ENCODE measurements around the gene RELCH. TPM values are rescaled to one million over a fixed set of nuclear protein-coding genes. Genes with fewer than 3 reads are reported as not detected.
"Not testable (repeated sequence)": the region's sequence is repeated elsewhere in the genome, so short reads cannot be mapped to it uniquely, and the experiment has no call there.

Gene RELCH
- polyA plus RNA-seq, 1 donor: 26.9 TPM

GRCh38 chr18:62164855-62165487 is 22.1 kb upstream of the RELCH start:
- Histone ChIP-seq H3K27me3 (ENCODE audit: control insufficient read depth, insufficient read depth, low read length) (no peaks in the 10 kb centered on the region), H3K36me3 (ENCODE audit: control insufficient read depth, insufficient read depth, low read length) (peaks cover 4% of the 10 kb centered on the region), H3K4me1 (ENCODE audit: control insufficient read depth, insufficient read depth, low read length) (no peaks in the 10 kb centered on the region), H3K4me3 (ENCODE audit: low read length) (no peak overlapping the region), H3K9me3 (ENCODE audit: control insufficient read depth, low read depth, low read length) (no peaks in the 10 kb centered on the region), H3K27ac (ENCODE audit: low read length) (no peak overlapping the region)
- WGBS (ENCODE audit: insufficient coverage, low lambda C conversion rate): no CpG with 5 or more reads among the region's 5 CpGs
- peak in 1 of 2 donors; percentile 13 for DNase-seq

DNA sequence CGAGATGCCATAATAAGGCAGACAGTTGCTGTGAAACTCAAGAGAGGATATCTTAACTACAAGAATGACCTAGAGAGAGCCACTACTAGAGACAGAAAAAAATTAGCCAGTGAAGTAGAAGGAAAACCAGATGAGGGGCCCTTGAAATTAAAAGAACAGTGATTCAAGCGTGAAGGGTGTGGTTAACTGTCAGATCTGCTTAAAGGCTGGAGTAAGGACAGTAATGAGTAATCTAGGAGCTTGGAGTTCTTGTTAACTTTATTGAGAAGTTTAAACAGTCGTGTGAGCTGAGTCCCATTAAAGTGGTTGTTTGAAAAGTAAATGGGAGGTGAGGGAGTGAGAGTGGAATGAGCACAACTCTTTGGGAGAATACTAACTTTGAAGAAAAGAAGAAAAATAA is 21.5 kb upstream of the RELCH start:
- Histone ChIP-seq H3K27ac (ENCODE audit: low read length) (no peak overlapping the region), H3K4me1 (ENCODE audit: control insufficient read depth, insufficient read depth, low read length) (no peaks in the 10 kb centered on the region), H3K9me3 (ENCODE audit: control insufficient read depth, low read depth, low read length) (no peaks in the 10 kb centered on the region), H3K4me3 (ENCODE audit: low read length) (no peak overlapping the region), H3K27me3 (ENCODE audit: control insufficient read depth, insufficient read depth, low read length) (no peaks in the 10 kb centered on the region), H3K36me3 (ENCODE audit: control insufficient read depth, insufficient read depth, low read length) (peaks cover 4% of the 10 kb centered on the region)
- no peak for DNase-seq
- 100% methylated on average over 1 of the region's 3 CpGs for WGBS (ENCODE audit: insufficient coverage, low lambda C conversion rate)

GRCh38 chr18:62166524-62166923 is 20.5 kb upstream of the RELCH start:
- not testable (repeated sequence) for H3K4me3 ChIP-seq (ENCODE audit: low read length); H3K9me3 ChIP-seq (ENCODE audit: control insufficient read depth, low read depth, low read length); H3K36me3 ChIP-seq (ENCODE audit: control insufficient read depth, insufficient read depth, low read length); H3K4me1 ChIP-seq (ENCODE audit: control insufficient read depth, insufficient read depth, low read length); H3K27me3 ChIP-seq (ENCODE audit: control insufficient read depth, insufficient read depth, low read length); DNase-seq; H3K27ac ChIP-seq (ENCODE audit: low read length)
- WGBS (ENCODE audit: insufficient coverage, low lambda C conversion rate): no CpG with 5 or more reads among the region's 1 CpG

DNA sequence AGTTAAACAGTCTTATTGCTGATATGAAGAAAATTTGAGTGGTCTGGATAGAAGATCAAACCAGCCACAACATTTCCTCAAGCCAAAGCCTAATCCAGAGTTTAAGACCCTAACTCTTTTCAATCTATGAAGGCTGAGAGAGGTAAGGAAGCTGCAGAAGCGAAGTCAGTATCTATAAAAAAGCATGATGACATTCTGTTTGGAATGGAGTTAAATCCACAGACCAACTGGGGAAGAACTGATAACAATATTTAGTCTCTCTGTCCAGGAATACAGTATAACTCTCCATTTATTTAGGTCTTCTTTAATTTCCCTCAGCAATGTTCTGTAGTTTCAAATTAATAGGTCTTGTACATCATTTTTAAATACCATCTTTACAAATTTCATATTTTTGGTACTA is 16.2 kb upstream of the RELCH start:
- WGBS (ENCODE audit: insufficient coverage, low lambda C conversion rate): 78% methylated on average over 1 of the region's 1 CpG
- no peaks in the 10 kb centered on the region for H3K27me3 ChIP-seq (ENCODE audit: control insufficient read depth, insufficient read depth, low read length)
- no peaks in the 10 kb centered on the region for H3K9me3 ChIP-seq (ENCODE audit: control insufficient read depth, low read depth, low read length)
- H3K4me3 ChIP-seq (ENCODE audit: low read length): no peak overlapping the region
- H3K4me1 ChIP-seq (ENCODE audit: control insufficient read depth, insufficient read depth, low read length): no peaks in the 10 kb centered on the region
- no peak for DNase-seq
- no peaks in the 10 kb centered on the region for H3K36me3 ChIP-seq (ENCODE audit: control insufficient read depth, insufficient read depth, low read length)
- no peak overlapping the region for H3K27ac ChIP-seq (ENCODE audit: low read length)

- Histone ChIP-seq H3K9me3 (ENCODE audit: control insufficient read depth, low read depth, low read length) (no peaks in the 10 kb centered on the region), H3K4me3 (ENCODE audit: low read length) (no peak overlapping the region), H3K36me3 (ENCODE audit: control insufficient read depth, insufficient read depth, low read length) (no peaks in the 10 kb centered on the region), H3K4me1 (ENCODE audit: control insufficient read depth, insufficient read depth, low read length) (no peaks in the 10 kb centered on the region), H3K27me3 (ENCODE audit: control insufficient read depth, insufficient read depth, low read length) (no peaks in the 10 kb centered on the region), H3K27ac (ENCODE audit: low read length) (no peak overlapping the region)
- no peak for DNase-seq
These were observed 14.8 kb upstream of the RELCH start for GRCh38 chr18:62172298-62172697.

DNA sequence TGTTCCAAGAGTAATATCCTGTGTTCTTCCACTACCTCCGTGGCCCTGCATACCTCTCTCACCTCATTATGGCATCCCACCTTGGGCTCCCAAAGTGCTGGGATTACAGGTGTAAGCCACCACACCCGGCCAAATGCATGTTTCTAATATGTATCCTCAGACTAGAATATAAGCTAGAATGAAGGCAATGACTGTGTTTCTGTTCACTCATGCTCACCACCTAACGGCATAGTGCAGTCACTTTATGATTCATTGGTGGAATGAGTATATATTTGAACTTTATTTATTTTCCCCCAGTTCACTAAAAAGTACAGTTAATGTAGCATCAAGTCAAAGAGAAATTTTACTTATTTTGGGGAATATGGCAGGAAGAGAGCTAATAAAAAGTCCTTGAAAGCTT is 11.5 kb upstream of the RELCH start:
- Histone ChIP-seq H3K27me3 (ENCODE audit: control insufficient read depth, insufficient read depth, low read length) (no peaks in the 10 kb centered on the region), H3K9me3 (ENCODE audit: control insufficient read depth, low read depth, low read length) (no peaks in the 10 kb centered on the region), H3K4me1 (ENCODE audit: control insufficient read depth, insufficient read depth, low read length) (no peaks in the 10 kb centered on the region), H3K4me3 (ENCODE audit: low read length) (no peak overlapping the region), H3K36me3 (ENCODE audit: control insufficient read depth, insufficient read depth, low read length) (no peaks in the 10 kb centered on the region), H3K27ac (ENCODE audit: low read length) (no peak overlapping the region)
- DNase-seq: no peak
- WGBS (ENCODE audit: insufficient coverage, low lambda C conversion rate): no CpG with 5 or more reads among the region's 3 CpGs

DNA sequence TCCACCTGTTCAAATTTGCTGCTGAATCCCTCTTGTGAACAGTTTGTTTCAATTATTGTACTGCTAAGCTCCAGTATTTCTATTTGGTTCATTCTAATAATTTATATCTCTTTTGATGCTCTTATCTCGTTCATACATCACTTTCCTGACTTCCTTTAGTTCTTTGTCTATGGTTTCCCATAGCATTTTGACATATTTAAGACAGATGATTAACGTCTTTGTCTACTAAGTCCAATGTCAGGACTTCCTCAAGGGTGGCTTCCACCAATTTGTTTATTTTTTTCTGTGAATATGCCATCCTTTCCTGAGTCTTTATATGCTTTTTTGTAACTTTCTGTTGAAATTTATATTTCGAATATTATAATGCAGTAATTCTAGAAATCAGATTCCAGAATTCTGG is 9.8 kb upstream of the RELCH start:
- Histone ChIP-seq H3K9me3 (ENCODE audit: control insufficient read depth, low read depth, low read length) (no peaks in the 10 kb centered on the region), H3K36me3 (ENCODE audit: control insufficient read depth, insufficient read depth, low read length) (no peaks in the 10 kb centered on the region), H3K27ac (ENCODE audit: low read length) (no peak overlapping the region), H3K27me3 (ENCODE audit: control insufficient read depth, insufficient read depth, low read length) (no peaks in the 10 kb centered on the region), H3K4me1 (ENCODE audit: control insufficient read depth, insufficient read depth, low read length) (no peaks in the 10 kb centered on the region), H3K4me3 (ENCODE audit: low read length) (no peak overlapping the region)
- WGBS (ENCODE audit: insufficient coverage, low lambda C conversion rate): 83% methylated on average over 2 of the region's 3 CpGs
- DNase-seq: no peak

GRCh38 chr18:62179213-62179612 is 7.8 kb upstream of the RELCH start:
- WGBS (ENCODE audit: insufficient coverage, low lambda C conversion rate): no CpG with 5 or more reads among the region's 4 CpGs
- Histone ChIP-seq H3K9me3 (ENCODE audit: control insufficient read depth, low read depth, low read length) (no peaks in the 10 kb centered on the region), H3K27me3 (ENCODE audit: control insufficient read depth, insufficient read depth, low read length) (no peaks in the 10 kb centered on the region), H3K4me3 (ENCODE audit: low read length) (no peak overlapping the region), H3K36me3 (ENCODE audit: control insufficient read depth, insufficient read depth, low read length) (no peaks in the 10 kb centered on the region), H3K4me1 (ENCODE audit: control insufficient read depth, insufficient read depth, low read length) (no peaks in the 10 kb centered on the region), H3K27ac (ENCODE audit: low read length) (no peak overlapping the region)
- DNase-seq: no peak

GRCh38 chr18:62182220-62182619 is 4.8 kb upstream of the RELCH start:
- Histone ChIP-seq H3K4me3 (ENCODE audit: low read length) (no peak overlapping the region), H3K36me3 (ENCODE audit: control insufficient read depth, insufficient read depth, low read length) (no peaks in the 10 kb centered on the region), H3K9me3 (ENCODE audit: control insufficient read depth, low read depth, low read length) (no peaks in the 10 kb centered on the region), H3K4me1 (ENCODE audit: control insufficient read depth, insufficient read depth, low read length) (peaks cover 3% of the 10 kb centered on the region), H3K27me3 (ENCODE audit: control insufficient read depth, insufficient read depth, low read length) (no peaks in the 10 kb centered on the region), H3K27ac (ENCODE audit: low read length) (no peak overlapping the region)
- no peak for DNase-seq
- no CpG with 5 or more reads among the region's 3 CpGs for WGBS (ENCODE audit: insufficient coverage, low lambda C conversion rate)

- 33% methylated on average over 1 of the region's 2 CpGs for WGBS (ENCODE audit: insufficient coverage, low lambda C conversion rate)
- peaks cover 3% of the 10 kb centered on the region for H3K4me1 ChIP-seq (ENCODE audit: control insufficient read depth, insufficient read depth, low read length)
- H3K27ac ChIP-seq (ENCODE audit: low read length): no peak overlapping the region
- no peaks in the 10 kb centered on the region for H3K36me3 ChIP-seq (ENCODE audit: control insufficient read depth, insufficient read depth, low read length)
- no peaks in the 10 kb centered on the region for H3K9me3 ChIP-seq (ENCODE audit: control insufficient read depth, low read depth, low read length)
- no peaks in the 10 kb centered on the region for H3K27me3 ChIP-seq (ENCODE audit: control insufficient read depth, insufficient read depth, low read length)
- DNase-seq: peak; percentile 21 to 32
- no peak overlapping the region for H3K4me3 ChIP-seq (ENCODE audit: low read length)
These were observed 3.4 kb upstream of the RELCH start for GRCh38 chr18:62183578-62184195.

DNA sequence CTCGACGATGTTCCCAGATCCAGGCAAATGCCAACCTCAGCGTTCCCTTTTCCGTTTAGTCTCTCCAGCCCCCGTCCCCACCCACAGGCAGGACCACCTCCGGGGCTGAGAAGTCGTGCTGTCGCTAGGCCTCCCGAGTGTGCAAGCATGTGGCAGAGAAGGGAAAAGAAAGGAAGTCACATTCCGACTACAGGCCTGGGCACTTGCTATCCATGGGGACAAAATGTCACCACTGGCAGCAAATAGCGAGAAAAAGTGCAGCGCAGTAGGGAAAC is 619 bp upstream of the RELCH start:
- Histone ChIP-seq H3K27ac (ENCODE audit: low read length) (peak overlapping the region; percentile 81), H3K36me3 (ENCODE audit: control insufficient read depth, insufficient read depth, low read length) (no peaks in the 10 kb centered on the region), H3K9me3 (ENCODE audit: control insufficient read depth, low read depth, low read length) (no peaks in the 10 kb centered on the region), H3K4me1 (ENCODE audit: control insufficient read depth, insufficient read depth, low read length) (peaks cover 3% of the 10 kb centered on the region), H3K4me3 (ENCODE audit: low read length) (peak overlapping the region; percentile 81), H3K27me3 (ENCODE audit: control insufficient read depth, insufficient read depth, low read length) (no peaks in the 10 kb centered on the region)
- peak in 1 of 2 donors; percentile 10 for DNase-seq
- WGBS (ENCODE audit: insufficient coverage, low lambda C conversion rate): no CpG with 5 or more reads among the region's 12 CpGs
